HG03159 (cell line): ENCODE data around the gene PRR20E.
"Not testable (repeated sequence)": the region's sequence is repeated elsewhere in the genome, so short reads cannot be mapped to it uniquely, and the experiment has no call there.

Experiments
- ATAC-seq: cut with Tn5 transposase; IDR thresholded peaks from one replicate; pipeline ENCODE4 v1.9.1; 2021; ENCODE audit warnings: mild to moderate bottlenecking, moderate library complexity; ENCODE audit not compliant: unreplicated experiment

Gene PRR20E

GRCh38 chr13:57166897-57167296, at the start of gene PRR20E:
Gene PRR20E (plus strand): TSS chr13:57167197. CDS start chr13:57167584, 387 bp downstream.
- not testable (repeated sequence) for ATAC-seq

GRCh38 chr13:57123681-57124080, 43.3 kb upstream of the PRR20E start:
- no peak for ATAC-seq

GRCh38 chr13:57128909-57129308, 38.1 kb upstream of the PRR20E start:
- ATAC-seq = no peak

- no peak for ATAC-seq
Observed at GRCh38 chr13:57136093-57136492, 30.9 kb upstream of the PRR20E start.

- no peak for ATAC-seq
Observed at GRCh38 chr13:57137585-57137984, 29.4 kb upstream of the PRR20E start.

- no peak for ATAC-seq
Observed at GRCh38 chr13:57138988-57139387, 28.0 kb upstream of the PRR20E start.

GRCh38 chr13:57139781-57140180, 27.2 kb upstream of the PRR20E start:
- not testable (repeated sequence) for ATAC-seq

- not testable (repeated sequence) for ATAC-seq
Observed at GRCh38 chr13:57140235-57140968, 26.6 kb upstream of the PRR20E start, which contains the start of gene PRR20A. Gene PRR20A (plus strand): TSS chr13:57140918. CDS start chr13:57141305, 387 bp downstream.

- ATAC-seq = not testable (repeated sequence)
Observed at GRCh38 chr13:57147188-57147587, 19.8 kb upstream of the PRR20E start, which contains the start of gene PRR20B. Gene PRR20B (plus strand): TSS chr13:57147488. CDS start chr13:57147875, 387 bp downstream.

GRCh38 chr13:57148106-57148505, 18.9 kb upstream of the PRR20E start:
- not testable (repeated sequence) for ATAC-seq

GRCh38 chr13:57153761-57154160, 13.2 kb upstream of the PRR20E start, which contains the start of gene PRR20C:
Gene PRR20C (plus strand): TSS chr13:57154061. CDS start chr13:57154448, 387 bp downstream.
- ATAC-seq = not testable (repeated sequence)

- ATAC-seq = not testable (repeated sequence)
Observed at GRCh38 chr13:57160332-57160731, 6.7 kb upstream of the PRR20E start, which contains the start of gene PRR20D. Gene PRR20D (plus strand): TSS chr13:57160632. CDS start chr13:57161019, 387 bp downstream.

GRCh38 chr13:57191667-57192066, 24.7 kb downstream of the PRR20E start:
- ATAC-seq = no peak

GRCh38 chr13:57212989-57213388, 46.0 kb downstream of the PRR20E start:
- no peak for ATAC-seq
